Aorta (tissue), 5 donors: Measurements from ENCODE around the gene ALG6. TPM values are rescaled to one million over a fixed set of nuclear protein-coding genes. Genes with fewer than 3 reads are reported as not detected.

Experiments used
- ATAC-seq: fragments of 200-7000 bp; cut with Tn5 transposase; one replicate; pipeline ENCODE4 v1.9.1; 2022; ENCODE audit warnings: moderate library complexity; ENCODE audit not compliant: low FRiP score
- DNase-seq, 2 donors: peaks; one replicate each; pipeline ENCODE4 v3.0.0-alpha.2; 2020
- H3K27ac ChIP-seq, 2 donors: one replicate each; pipeline ENCODE4 v1.5.1; 2013; ENCODE audit warnings: low read length in 2 of 2, mild to moderate bottlenecking in 2 of 2, moderate library complexity in 2 of 2, control low read depth in 1 of 2, inconsistent platforms in 1 of 2, low read depth in 1 of 2
- H3K27me3 ChIP-seq, 2 donors: one replicate each; pipeline ENCODE4 v1.6.1; 2013; ENCODE audit warnings: control low read depth in 1 of 2, low read length in 1 of 2, mild to moderate bottlenecking in 1 of 2, moderate library complexity in 1 of 2; ENCODE audit not compliant: insufficient read depth in 2 of 2, control insufficient read depth in 1 of 2
- H3K36me3 ChIP-seq, 2 donors: one replicate each; pipeline ENCODE4 v1.6.1; 2013; ENCODE audit warnings: control low read depth in 1 of 2, low read length in 1 of 2, mild to moderate bottlenecking in 1 of 2; ENCODE audit not compliant: insufficient read depth in 2 of 2, control insufficient read depth in 1 of 2
- H3K4me1 ChIP-seq, 2 donors: one replicate each; pipeline ENCODE4 v1.6.1; 2013; ENCODE audit warnings: low read length in 2 of 2, control low read depth in 1 of 2, mild to moderate bottlenecking in 1 of 2, moderate library complexity in 1 of 2; ENCODE audit not compliant: insufficient read depth in 2 of 2, control insufficient read depth in 1 of 2
- H3K4me3 ChIP-seq, 2 donors: one replicate each; pipeline ENCODE4 v1.5.1; 2013; ENCODE audit warnings: low read length in 2 of 2, control low read depth in 1 of 2, mild to moderate bottlenecking in 1 of 2
- H3K9me3 ChIP-seq: one replicate; pipeline ENCODE4 v1.6.1; 2013; ENCODE audit warnings: mild to moderate bottlenecking, low read length; ENCODE audit not compliant: control insufficient read depth
- WGBS, 2 donors: extraction: QIAGEN DNeasy Blood & Tissue Kit; methylation state at CpG; one replicate each; pipeline ENCODE4 v1.1.7; 2013; 5-methylcytosine and 5-hydroxymethylcytosine counted together
- intact Hi-C, 2 donors: fragments of 100-400 bp; cut with DNase I; formaldehyde crosslinking; loops; one replicate each; pipeline versions ENCODE4 v1.14.2 to v1.15.0; 2022
- polyA plus RNA-seq, 2 donors: library from polyadenylated mRNA; stranded (reverse); fragments of 200-250 nt; gene quantifications; one replicate each; pipeline ENCODE4 v1.2.3, GENCODE V29; 2013
- total RNA-seq, 2 donors: library from RNA; stranded (reverse); fragmentation: NEBNext Ultra II Directional; extraction: Animal tissue kit (Norgen Biotek cat#: 25700); gene quantifications; one replicate each; pipeline ENCODE4 v1.2.1, GENCODE V29; 2021
- donor health status: healthy with polysubstance abuse.
- donor health status: Bipolar disorder and iron deficiency.
- donor health status: DM: no; HTN: no; CAD: no.
- donor health status: DM: no; HTN: no; CAD: no.
- donor health status: DM: yes; HTN: yes; CAD: no.

Gene ALG6
- total and polyA plus RNA-seq, 4 donors: 2.4 to 11.0 (median 8.4) TPM

DNA sequence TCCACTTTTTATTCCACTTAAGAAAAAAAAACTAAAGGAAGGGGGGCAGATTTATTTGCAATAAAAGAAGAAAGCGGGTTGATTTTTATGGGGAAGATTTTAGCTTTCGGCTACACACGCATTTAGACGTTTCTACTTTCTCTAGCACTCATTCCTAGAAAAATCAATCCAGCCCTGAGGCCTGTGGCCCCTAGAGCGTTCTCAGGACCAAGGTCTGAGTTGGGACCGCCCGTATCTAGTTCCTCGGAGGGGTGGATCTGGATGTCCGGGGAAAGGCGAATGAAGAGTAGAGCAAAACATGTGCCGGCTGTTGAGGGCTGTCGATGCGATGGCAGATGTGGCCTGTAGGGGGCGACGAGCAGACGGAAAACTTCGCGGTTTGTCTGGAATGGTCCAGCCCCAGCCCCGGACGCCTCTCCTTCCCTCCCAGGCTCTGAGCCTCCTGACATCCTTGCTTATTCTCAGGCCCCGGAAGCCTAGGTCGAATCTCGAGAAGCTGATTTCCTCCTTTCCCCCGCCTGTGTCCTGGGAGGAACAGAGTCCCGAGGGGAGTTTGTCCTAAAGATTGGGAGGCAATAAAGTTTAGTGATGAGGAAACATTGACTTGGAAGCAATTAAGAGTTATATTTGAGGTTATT lies 39.9 kb upstream of the ALG6 start:
- Histone ChIP-seq H3K36me3 (no peaks in the 10 kb centered on the region), H3K27ac (no peak overlapping the region), H3K4me3 (no peak overlapping the region), H3K27me3 (peaks cover 0 to 5% of the 10 kb centered on the region in 2 donors), H3K4me1 (no peaks in the 10 kb centered on the region), H3K9me3 (peaks cover 3% of the 10 kb centered on the region)
- whole genome bisulfite sequencing, 2 donors: 21% methylated on average over 25 of the region's 25 CpGs
- intact Hi-C loops: no loop called here
- DNase-seq: peak; percentile 64 to 84
- ATAC-seq: peak; percentile 71

DNA sequence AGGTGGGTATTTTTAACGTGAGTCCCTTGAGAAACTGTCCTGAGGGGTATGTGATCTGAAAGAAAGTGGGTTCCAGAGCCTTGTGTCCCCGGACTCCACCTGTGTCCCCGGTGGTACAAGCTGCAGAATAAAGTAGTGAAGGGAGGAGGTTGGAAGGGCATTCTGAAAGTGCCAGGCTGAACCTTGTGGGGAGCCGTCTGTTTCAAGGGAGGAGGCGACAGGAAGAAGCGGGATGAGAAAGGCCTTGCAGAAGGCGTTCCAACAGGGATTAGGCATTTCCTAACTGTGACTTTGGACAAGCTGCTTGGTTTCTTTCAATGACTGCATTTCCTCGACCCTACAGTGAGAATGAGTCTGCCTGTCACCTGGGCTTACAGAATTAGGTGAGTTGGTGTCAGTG lies 39.3 kb upstream of the ALG6 start:
- Histone ChIP-seq H3K9me3 (peaks cover 3% of the 10 kb centered on the region), H3K36me3 (no peaks in the 10 kb centered on the region), H3K4me3 (no peak overlapping the region), H3K4me1 (no peaks in the 10 kb centered on the region), H3K27ac (no peak overlapping the region), H3K27me3 (peaks cover 0 to 5% of the 10 kb centered on the region in 2 donors)
- WGBS, 2 donors: 79 to 82% methylated on average over 8 of the region's 8 CpGs
- ATAC-seq (no peak), DNase-seq (no peak)
- intact Hi-C loops: no loop called here

DNA sequence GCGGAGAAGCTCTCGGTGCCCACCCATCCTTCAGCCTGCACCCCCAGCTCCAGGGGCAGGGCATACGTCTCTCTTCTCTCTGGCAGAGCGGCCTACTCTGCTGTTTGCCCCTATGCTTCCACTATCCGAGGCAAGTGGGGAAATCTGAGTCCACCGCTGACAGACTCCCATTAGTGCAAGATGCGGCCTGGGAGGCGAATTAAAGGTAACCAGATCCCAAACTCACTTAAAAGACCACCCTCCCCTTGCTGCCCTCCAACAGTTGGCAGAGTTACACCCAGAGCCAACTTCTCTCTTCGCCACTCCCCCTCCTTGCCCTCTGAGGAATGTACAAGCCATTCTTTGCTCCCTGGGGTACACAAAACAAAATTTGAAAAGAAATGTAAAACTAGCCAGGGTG lies 38.6 kb upstream of the ALG6 start:
- H3K27ac ChIP-seq: no peak overlapping the region
- peaks cover 0 to 5% of the 10 kb centered on the region in 2 donors for H3K27me3 ChIP-seq
- DNase-seq (no peak), ATAC-seq (no peak)
- 89 to 92% methylated on average over 9 of the region's 9 CpGs for WGBS, 2 donors
- H3K36me3 ChIP-seq: no peaks in the 10 kb centered on the region
- H3K4me3 ChIP-seq: no peak overlapping the region
- H3K4me1 ChIP-seq: no peaks in the 10 kb centered on the region
- intact Hi-C loops: no loop called here
- H3K9me3 ChIP-seq: peaks cover 3% of the 10 kb centered on the region

DNA sequence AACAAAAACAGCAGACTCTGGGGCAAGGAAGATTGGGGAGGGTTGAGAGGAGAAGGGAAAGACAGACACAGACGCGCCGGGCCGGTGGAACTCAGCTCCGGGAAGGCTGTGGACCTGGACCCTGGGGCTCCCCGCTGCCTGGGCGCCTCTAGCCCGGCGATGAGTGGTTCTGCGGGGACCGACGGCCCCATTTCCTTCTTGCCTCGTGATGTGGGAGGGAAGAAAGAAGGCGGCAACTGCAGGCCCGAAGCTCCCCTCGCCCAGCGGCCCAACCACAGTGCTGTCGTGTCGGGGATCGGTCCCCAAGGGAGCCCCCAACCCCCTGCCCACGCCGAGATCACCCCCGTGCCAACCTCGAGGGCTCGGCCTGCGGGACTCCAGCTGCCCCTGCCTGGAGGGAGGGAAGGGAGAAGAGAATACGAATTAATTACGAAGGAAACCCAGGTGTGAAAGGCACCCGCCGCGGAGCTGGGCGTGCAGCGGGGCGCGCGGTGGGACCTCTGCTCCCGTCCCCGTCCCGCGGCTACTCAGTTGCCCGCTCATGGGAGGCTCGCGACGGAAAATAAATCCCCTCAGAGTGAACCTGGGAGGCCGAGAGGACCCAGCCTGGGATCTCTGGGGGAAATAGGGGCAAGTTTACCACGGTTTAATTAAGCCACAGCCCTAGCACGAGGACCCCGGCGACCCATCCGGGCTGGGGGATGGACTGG lies 37.7 kb upstream of the ALG6 start:
- DNase-seq (no peak), ATAC-seq (peak; percentile 51)
- Histone ChIP-seq H3K4me3 (no peak overlapping the region), H3K27me3 (peaks cover 0 to 5% of the 10 kb centered on the region in 2 donors), H3K4me1 (no peaks in the 10 kb centered on the region), H3K9me3 (peaks cover 3% of the 10 kb centered on the region), H3K27ac (no peak overlapping the region), H3K36me3 (no peaks in the 10 kb centered on the region)
- intact Hi-C loops: no loop called here
- WGBS, 2 donors: 4 to 5% methylated on average over 43 to 50 of the region's 50 CpGs

DNA sequence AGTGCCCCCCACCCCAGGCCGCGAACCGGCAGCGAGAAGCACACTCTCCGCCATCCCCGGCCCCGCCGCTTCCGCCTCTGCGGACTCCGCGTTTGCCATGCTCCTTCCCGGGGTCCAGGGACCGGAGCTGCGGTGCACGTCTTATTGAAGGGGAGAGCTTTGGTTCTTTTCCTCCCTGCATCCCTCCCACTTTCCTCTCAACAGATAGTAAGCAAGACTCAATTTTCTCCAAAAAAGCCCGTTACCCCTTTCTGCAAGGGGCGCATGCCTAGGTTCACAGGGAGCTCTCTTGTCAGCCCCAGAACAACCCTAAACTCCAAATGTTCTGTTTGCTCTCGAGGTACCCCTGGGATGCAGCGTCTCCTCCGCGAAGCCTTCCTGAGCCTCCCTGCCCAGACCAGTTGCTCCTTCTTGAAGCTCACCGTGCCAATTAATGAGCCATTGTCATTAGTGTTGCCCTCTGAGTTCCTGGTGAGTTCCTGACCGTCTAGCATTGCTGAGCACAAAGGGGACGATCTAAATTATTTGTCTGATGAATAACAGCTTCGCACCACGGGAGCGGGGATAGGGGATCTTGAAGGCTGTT lies 37.0 kb upstream of the ALG6 start:
- Histone ChIP-seq H3K27ac (no peak overlapping the region), H3K27me3 (peaks cover 0 to 5% of the 10 kb centered on the region in 2 donors), H3K4me3 (no peak overlapping the region), H3K4me1 (no peaks in the 10 kb centered on the region), H3K9me3 (peaks cover 3% of the 10 kb centered on the region), H3K36me3 (no peaks in the 10 kb centered on the region)
- 6 to 7% methylated on average over 20 to 28 of the region's 28 CpGs for WGBS, 2 donors
- ATAC-seq: peak; percentile 7
- no peak for DNase-seq
- intact Hi-C loops: no loop called here

DNA sequence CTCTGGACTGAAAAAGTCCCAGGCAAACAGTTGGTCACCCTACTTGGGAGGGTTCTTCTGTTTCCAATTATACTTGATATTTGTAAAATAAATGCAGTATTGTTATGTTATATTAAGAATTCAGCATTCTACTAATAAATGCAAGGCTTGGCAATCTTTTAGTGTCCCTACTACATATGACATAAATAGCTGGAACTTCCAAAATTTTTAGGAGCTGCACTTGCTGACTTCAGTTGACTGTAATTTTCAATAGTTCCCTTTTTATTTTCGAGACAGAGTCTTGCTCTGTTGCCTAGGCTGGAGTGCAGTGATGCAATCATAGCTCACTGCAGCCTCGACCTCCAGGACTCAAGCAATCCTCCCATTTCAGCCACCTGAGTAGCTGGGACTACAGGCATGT lies 25.0 kb upstream of the ALG6 start:
- no peak overlapping the region for H3K27ac ChIP-seq
- H3K4me3 ChIP-seq: no peak overlapping the region
- peaks cover 0 to 1% of the 10 kb centered on the region in 2 donors for H3K36me3 ChIP-seq
- no peaks in the 10 kb centered on the region for H3K4me1 ChIP-seq
- 51 to 54% methylated on average over 2 of the region's 2 CpGs for WGBS, 2 donors
- intact Hi-C loops: no loop called here
- DNase-seq: peak in 1 of 2 donors; percentile 9
- H3K27me3 ChIP-seq: no peaks in the 10 kb centered on the region
- no peak for ATAC-seq
- no peaks in the 10 kb centered on the region for H3K9me3 ChIP-seq

DNA sequence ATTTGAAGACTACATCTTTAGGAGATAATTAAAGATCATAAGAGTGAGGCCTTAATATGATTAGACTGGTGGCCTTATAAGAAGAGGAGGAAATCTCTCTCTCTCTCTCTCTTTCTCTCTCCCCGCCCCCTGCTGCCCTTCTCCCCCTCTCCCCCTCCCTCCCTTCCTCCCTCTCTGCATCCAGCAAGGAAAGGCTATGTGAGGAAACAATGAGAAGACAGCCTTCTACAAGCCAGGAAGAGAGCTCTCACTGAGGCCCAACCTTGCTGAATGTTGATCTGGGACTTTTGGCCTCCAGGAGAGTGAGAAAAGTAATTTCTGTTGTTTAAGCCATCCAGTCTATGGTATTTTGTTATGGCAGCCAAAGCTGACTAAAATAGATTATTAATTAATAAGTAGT lies 23.5 kb upstream of the ALG6 start:
- no peak overlapping the region for H3K4me3 ChIP-seq
- peaks cover 0 to 1% of the 10 kb centered on the region in 2 donors for H3K36me3 ChIP-seq
- ATAC-seq (no peak), DNase-seq (no peak)
- WGBS, 2 donors: 12 to 36% methylated on average over 1 of the region's 1 CpG
- intact Hi-C loops: no loop called here
- H3K27me3 ChIP-seq: no peaks in the 10 kb centered on the region
- no peaks in the 10 kb centered on the region for H3K9me3 ChIP-seq
- no peak overlapping the region for H3K27ac ChIP-seq
- H3K4me1 ChIP-seq: no peaks in the 10 kb centered on the region

DNA sequence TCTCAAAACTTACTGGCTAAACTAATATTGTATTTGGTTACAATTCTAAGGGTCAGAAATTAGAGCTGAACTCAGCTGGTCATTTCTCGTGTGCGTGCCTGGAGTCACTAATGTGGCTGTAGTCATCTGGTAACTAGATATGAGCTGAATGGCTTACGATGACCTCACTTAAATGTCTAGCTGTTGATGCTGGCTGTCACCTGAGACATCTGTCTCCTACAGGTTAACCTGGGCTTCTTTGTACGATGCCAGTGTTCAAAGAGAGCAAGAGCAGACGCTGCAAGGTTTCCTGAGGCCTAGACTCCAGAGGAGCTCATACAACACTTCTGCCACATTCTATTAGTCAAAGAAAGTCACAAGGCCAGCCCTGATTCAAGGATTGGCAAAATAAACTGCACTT lies 17.1 kb upstream of the ALG6 start:
- intact Hi-C loops: no loop called here
- Histone ChIP-seq H3K27me3 (no peaks in the 10 kb centered on the region), H3K4me1 (no peaks in the 10 kb centered on the region), H3K9me3 (no peaks in the 10 kb centered on the region), H3K4me3 (no peak overlapping the region), H3K36me3 (peaks cover 0 to 1% of the 10 kb centered on the region in 2 donors), H3K27ac (no peak overlapping the region)
- ATAC-seq (no peak), DNase-seq (no peak)
- WGBS, 2 donors: 90 to 94% methylated on average over 5 of the region's 5 CpGs

DNA sequence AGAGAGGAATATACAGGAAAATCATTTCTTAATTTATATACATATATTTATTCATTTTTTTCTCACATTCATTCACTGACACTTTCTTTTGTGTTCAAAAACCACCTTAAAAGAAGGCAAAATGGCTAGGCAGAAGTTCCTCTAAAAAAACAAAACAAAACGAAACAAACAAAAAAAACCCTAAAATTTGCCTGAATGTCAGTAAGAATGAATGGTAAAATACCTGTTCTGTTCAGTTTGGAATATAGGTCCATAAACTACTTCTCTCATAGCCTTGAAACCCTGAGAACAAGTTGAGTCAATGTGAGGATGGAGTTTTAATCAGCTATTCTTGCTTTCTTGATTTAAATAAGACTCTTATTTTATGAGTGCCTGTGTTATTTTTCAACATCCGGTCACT lies 14.7 kb upstream of the ALG6 start:
- H3K36me3 ChIP-seq: no peaks in the 10 kb centered on the region
- 58 to 78% methylated on average over 2 of the region's 2 CpGs for WGBS, 2 donors
- no peaks in the 10 kb centered on the region for H3K4me1 ChIP-seq
- no peaks in the 10 kb centered on the region for H3K9me3 ChIP-seq
- DNase-seq: no peak
- intact Hi-C loops: no loop called here
- H3K4me3 ChIP-seq: no peak overlapping the region
- no peaks in the 10 kb centered on the region for H3K27me3 ChIP-seq
- H3K27ac ChIP-seq: no peak overlapping the region
- ATAC-seq: no peak
